GM06990 (cell line): ENCODE measurements around the gene CCDC74A.
"Not testable (repeated sequence)": the region's sequence is repeated elsewhere in the genome, so short reads cannot be mapped to it uniquely, and the experiment has no call there.

Source experiments
- DNase-seq: peaks from one replicate; pipeline ENCODE4 v3.0.0-alpha.2; 2011; ENCODE audit not compliant: insufficient read length; ENCODE audit errors: extremely low read depth
- H3K27me3 ChIP-seq: replicated peaks from 2 replicates; pipeline ENCODE4 v1.6.0; 2011; ENCODE audit warnings: low read length; ENCODE audit not compliant: control insufficient read depth, insufficient read depth
- H3K36me3 ChIP-seq: 2 replicates; pipeline ENCODE4 v1.5.1; 2011; ENCODE audit warnings: low read length; ENCODE audit not compliant: control insufficient read depth, insufficient read depth
- H3K4me3 ChIP-seq: replicated peaks from 2 replicates; pipeline ENCODE4 v1.5.1; 2011; ENCODE audit warnings: low read depth, mild to moderate bottlenecking, control low read depth, low read length
- CTCF ChIP-seq: IDR thresholded peaks from 2 replicates; pipeline ENCODE4 v1.5.1; 2011; ENCODE audit warnings: low read length, control low read depth, mild to moderate bottlenecking, inconsistent platforms; ENCODE audit not compliant: insufficient read depth, poor library complexity, severe bottlenecking

CCDC74A gene

GRCh38 chr2:131535526-131535925, 7.8 kb downstream of the CCDC74A start:
- TF ChIP-seq CTCF = no peak
- H3K36me3 ChIP-seq = no peaks in the 10 kb centered on the region; the same call in 1 of the 2 replicates
- no peak for DNase-seq
- H3K4me3 ChIP-seq = no peak overlapping the region
- no peaks in the 10 kb centered on the region for H3K27me3 ChIP-seq

- H3K36me3 ChIP-seq, DNase-seq, H3K4me3 ChIP-seq, H3K27me3 ChIP-seq: not testable (repeated sequence)
These were observed 8.5 kb downstream of the CCDC74A start for GRCh38 chr2:131535951-131536826.

- not testable (repeated sequence) for DNase-seq, H3K36me3 ChIP-seq, H3K27me3 ChIP-seq, H3K4me3 ChIP-seq
These were observed 9.2 kb downstream of the CCDC74A start for GRCh38 chr2:131536841-131537240.

- H3K27me3 ChIP-seq, H3K36me3 ChIP-seq, DNase-seq, H3K4me3 ChIP-seq: not testable (repeated sequence)
These were observed 11.2 kb downstream of the CCDC74A start for GRCh38 chr2:131538856-131539255.

GRCh38 chr2:131542438-131543384, 15.0 kb downstream of the CCDC74A start:
- Histone ChIP-seq H3K4me3 (no peak overlapping the region), H3K27me3 (no peaks in the 10 kb centered on the region), H3K36me3 (no peaks in the 10 kb centered on the region)
- no peak for TF ChIP-seq CTCF
- no peak for DNase-seq

GRCh38 chr2:131543385-131543891, 15.8 kb downstream of the CCDC74A start:
- no peak for TF ChIP-seq CTCF
- DNase-seq = no peak
- Histone ChIP-seq H3K4me3 (no peak overlapping the region), H3K36me3 (no peaks in the 10 kb centered on the region), H3K27me3 (no peaks in the 10 kb centered on the region)

GRCh38 chr2:131544006-131544812, 16.5 kb downstream of the CCDC74A start:
- not testable (repeated sequence) for H3K4me3 ChIP-seq, H3K27me3 ChIP-seq, DNase-seq, H3K36me3 ChIP-seq

GRCh38 chr2:131544813-131545165, 17.1 kb downstream of the CCDC74A start:
- not testable (repeated sequence) for H3K27me3 ChIP-seq, H3K4me3 ChIP-seq, DNase-seq, H3K36me3 ChIP-seq
